Suppressor macrophage treated with lipopolysaccharide for 1 hour (primary cell): ENCODE measurements around the gene LRRC49.
A peak's percentile ranks its signal among the peaks of the same experiment; 100 is the strongest.
"Not testable (repeated sequence)": the region's sequence is repeated elsewhere in the genome, so short reads cannot be mapped to it uniquely, and the experiment has no call there.

Source experiments
- DNase-seq, 3 donors: peaks; one replicate each; pipeline ENCODE4 v3.0.0-alpha.2; 2020 to 2022

The LRRC49 gene

DNA sequence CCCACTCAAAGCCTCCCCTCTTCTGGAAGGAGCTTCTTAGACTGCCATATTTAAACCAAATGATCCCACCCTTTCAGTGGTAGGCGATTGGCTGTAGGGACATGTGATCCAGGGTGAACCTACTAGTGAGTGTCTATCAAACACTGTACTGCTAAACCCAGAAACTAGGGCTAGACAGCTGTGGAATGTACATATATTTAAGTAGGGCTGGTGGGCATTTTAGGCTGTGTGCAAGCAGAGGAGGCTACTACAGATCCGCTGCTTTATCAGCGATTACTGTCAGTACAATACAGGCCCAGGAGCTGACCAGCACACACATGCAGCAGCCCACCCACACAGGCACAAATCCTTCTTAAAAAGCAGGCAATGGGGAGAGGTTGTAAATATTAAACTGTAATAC lies 23.3 kb upstream of the LRRC49 start:
- no peak for DNase-seq

DNA sequence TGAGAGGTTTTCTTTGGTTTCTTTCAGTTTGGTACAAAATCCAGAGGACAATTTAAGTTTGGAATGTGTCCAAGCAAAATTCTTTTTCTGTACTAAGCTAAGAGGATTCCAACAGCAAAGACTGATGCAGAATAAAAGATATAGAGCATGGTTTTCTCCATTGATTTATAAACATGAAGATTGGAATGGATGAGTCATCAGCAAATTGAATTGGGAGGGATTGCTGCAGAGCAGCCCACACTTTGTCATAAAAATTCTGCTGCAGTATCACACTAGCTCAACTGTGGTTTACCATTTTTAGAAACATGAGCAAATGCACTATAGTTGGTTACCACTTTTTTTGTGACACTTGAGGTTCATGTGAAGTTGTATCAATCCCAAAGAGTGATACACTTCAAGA lies 22.6 kb upstream of the LRRC49 start:
- no peak for DNase-seq

DNA sequence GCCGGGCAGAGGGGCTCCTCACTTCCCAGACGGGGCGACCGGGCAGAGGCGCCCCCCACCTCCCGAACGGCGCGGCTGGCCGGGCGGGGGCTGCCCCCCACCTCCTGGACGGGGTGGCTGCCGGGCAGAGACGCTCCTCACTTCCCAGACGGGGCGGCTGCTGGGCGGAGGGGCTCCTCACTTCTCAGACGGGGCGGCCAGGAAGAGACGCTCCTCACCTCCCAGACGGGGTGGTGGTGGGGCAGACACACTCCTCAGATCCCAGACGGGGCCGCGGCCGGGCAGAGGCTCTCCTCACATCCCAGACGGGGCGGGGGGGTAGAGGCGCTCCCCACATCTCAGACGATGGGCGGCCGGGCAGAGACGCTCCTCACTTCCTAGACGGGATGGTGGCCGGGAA lies 21.1 kb upstream of the LRRC49 start:
- DNase-seq = not testable (repeated sequence)

DNA sequence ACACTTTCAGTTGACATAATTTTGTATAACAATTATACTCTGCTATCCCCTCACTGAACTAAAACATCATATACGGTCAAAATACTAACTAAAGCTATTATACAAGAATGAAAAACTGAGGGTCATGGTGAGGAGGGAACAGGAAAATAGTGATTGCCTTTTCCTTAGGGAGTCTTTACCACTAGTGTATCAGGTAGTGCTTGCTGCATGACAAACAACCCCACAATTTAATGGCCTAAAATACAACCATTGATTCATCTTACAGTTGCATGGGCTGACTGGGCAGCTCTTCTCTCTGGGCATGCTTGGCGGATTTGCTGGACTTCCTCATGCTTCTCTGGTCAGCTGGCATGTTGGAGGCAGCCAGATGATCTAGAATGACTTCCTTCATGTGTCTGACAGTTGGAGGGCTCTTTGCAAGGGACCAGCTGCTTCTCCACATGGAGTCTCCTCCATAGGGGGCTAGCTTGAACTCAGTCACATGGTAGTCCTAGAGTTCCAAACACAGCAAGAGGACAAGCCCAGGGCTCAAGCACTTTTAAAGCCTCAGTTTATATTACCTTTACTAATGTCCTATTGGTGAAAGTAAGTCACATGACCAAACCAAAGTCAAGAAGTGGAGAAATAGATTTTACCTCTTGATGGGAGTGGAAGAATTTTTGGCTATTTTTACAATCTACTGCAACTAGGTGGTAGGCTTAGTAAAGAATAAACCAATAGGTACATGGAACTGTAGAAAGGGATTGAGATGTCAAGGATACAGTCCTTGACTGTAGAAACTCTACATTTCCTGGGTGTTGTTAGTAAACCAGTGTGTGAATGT lies 19.2 kb upstream of the LRRC49 start:
- no peak for DNase-seq

DNA sequence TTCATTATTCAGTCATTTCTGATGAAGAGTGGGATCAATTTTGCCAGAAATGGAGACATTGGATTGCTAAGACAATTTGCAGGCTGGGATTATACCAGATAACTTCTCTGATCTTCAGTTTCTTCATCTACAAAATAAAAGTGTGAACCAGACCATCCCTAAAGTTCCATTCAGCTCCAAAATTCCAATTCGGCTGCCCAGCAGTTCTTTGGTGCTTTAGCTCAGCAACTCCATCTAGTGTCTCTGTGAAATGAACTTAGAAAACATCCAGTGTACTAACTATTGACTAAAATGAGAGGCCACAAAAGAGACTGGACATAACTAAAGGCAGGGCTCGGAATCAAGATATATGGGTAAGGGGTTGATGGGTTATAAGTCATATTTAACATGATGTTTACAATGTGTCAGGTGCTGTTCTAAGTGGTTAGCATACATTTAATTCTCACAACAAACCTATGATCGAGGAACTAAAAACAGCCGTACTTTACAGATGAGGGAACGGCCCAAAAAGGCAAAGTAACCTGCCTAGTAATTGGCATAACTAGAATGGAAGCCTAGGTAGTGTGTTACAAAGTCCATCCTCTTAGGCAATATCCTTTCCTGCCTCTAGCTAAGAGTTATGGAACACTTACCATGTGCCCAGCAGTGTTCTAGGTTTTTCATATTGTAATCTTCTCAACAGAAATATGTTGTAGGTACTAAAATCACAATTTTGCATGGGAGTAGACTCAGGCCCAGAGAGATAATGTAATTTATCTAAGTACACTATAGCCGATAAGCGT lies 17.4 kb upstream of the LRRC49 start:
- no peak for DNase-seq

DNA sequence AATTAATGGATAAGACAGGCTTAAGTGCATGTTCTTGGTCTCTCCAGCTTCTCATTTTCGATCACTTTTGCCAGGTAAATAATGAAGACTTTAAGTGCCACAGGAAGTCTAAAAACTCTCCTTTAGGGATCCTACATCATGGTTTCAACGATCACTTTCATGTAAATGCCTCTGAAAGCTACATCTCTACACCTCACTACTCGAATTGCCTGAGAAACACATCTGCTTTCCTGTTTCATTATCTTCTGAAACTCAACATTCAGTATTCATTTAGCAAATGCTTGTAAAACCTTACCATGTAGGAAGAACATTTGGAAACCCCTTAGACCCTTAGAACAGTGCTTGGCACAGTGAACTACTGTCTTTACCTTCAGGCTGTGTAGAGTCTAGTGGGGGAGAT lies 16.6 kb upstream of the LRRC49 start:
- no peak for DNase-seq

DNA sequence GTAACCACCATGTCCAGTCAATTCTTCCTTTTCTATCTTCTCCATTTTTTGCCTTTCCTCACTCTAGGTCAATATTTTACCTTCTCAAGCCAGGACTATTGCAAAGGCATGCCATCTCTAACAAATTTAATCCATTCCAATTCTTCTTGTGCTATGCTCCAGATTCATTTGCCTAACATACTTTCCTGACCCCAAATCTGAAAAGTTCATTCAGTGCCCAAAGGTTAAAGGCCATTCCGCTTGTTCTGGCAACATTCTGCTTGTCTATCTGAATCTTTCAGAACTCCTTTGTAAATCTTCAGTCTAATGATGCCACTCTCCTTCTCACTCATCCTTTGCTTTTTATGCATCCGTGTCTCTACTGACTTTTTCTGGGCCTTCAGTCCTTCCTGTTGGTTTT lies 15.9 kb upstream of the LRRC49 start:
- DNase-seq = no peak

DNA sequence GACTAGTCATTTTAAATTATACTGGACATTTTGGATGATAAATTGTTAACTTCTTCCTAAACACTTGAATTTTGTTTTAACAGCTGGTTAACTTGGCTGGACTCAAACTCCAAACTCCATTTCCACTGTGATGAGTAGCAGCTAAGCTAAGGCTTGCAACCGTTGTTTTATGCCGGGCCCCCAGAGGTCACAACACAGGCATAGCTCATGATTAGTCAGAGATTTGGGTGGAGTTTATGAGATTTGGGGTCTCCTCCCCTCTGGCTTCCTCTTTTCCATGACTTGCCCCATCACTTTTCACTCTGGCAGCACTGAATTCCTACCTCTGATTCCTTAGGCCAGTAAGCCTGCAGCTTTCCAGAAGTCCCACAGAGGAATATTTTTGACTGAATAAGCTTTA lies 13.2 kb upstream of the LRRC49 start:
- no peak for DNase-seq

DNA sequence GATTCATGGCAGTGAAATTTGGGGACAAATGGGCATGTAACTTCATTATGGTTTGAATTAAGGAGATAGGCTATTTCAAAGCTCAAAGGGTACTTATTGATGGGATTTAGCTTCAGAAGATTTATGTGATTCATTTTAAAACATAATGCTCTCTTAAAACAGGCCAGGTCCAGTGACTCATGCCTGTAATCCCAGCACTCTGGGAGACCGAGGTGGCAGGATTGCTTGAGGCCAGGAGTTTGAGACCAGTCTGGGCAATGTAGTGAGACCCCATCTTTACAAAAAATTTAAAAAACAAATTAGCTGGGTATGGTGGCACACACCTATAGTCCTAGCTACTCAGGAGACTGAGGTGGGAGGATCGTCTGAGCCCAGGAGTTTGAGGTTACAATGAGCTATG lies 11.8 kb upstream of the LRRC49 start:
- no peak for DNase-seq

DNA sequence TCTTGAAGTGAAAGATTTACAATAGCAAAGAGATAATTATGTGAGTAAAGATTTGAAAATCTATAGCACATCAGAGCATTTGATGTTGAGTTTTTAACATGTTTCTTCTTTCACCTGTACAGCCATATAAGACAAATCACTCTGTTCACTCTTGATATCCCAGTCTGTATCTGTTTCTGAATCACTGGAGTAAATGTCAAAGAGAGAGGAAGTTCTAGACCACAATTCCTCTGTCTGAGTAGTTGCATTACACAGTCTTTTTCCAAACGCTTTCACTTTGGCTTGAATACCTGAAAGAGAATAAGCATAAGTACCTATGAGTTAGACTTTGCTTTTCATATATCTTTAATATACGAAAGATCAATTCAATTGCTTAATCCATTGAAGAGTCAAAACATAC lies 10.3 kb upstream of the LRRC49 start:
- DNase-seq = peak in 2 of 3 donors; percentile 22 to 24

DNA sequence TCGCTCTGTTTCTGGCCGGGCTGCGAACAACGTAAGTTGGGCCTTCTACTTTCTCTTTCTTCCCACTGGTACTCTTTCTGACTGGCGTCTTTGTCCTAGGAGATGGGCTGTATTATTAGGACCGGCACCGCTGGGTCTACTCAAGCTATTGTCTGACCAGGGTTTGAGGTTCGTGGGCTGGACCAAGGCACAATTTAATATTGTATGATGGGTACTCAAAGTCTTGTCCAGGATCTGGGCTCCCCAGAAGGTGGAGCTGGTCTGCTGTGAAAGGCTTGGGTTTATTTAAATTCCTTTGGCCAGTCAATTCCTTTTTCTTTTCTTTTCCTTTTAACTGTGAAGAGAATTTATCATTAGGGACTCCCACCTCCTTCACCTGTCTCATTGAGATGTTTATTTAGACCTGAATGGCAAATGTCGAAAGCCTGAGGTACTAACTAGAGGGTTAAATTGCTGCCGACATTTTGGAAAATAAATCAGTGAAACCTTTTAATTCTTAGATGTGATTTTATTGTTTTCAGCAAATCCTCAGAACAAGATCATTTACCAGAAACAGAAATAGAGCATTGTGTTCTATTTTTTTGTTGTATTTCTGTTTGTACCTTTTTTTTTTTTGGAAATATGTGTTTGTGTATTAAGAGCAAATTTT lies 410 bp downstream of the LRRC49 start:
- peak; percentile 40 to 44 (median 42) for DNase-seq

DNA sequence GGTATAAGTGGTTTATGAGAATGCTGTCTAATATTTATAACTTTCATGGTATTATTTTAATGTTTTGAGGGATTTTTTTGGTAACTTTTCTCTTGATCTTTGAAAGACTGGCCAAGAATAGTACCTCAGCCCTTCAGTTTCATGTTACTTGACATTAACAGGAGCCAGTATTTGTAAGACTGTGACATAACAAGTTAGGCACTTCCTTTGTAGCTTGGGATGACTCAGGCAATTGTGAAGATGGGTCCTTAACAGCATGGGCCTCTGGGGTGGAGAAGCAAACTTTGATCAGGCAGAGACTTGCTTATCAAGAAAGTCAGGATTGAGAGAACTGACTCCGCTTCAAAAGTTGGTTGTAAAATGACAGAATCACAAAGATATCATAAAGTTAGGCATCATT lies 9.5 kb downstream of the LRRC49 start:
- peak in 2 of 3 donors; percentile 2 to 11 for DNase-seq

DNA sequence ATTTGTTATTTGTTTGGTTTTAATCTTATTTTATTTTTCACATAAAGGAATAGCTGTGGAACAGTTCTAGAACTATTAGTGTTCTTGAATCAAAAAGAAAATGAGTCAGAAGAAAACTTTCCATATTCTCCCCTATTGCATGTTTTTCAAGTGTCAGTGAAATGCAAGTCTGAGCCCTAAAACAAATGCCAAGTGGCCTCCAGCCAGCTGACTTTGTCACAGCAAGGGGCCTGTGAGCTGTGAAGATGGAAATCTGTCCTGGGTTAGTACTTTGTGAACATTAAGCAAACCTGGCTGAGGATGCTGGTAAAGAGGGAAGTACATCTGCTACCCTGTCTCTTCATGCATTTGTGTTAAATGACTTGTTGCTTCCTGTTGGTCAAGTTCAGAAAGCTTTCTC lies 14.2 kb downstream of the LRRC49 start:
- no peak for DNase-seq

DNA sequence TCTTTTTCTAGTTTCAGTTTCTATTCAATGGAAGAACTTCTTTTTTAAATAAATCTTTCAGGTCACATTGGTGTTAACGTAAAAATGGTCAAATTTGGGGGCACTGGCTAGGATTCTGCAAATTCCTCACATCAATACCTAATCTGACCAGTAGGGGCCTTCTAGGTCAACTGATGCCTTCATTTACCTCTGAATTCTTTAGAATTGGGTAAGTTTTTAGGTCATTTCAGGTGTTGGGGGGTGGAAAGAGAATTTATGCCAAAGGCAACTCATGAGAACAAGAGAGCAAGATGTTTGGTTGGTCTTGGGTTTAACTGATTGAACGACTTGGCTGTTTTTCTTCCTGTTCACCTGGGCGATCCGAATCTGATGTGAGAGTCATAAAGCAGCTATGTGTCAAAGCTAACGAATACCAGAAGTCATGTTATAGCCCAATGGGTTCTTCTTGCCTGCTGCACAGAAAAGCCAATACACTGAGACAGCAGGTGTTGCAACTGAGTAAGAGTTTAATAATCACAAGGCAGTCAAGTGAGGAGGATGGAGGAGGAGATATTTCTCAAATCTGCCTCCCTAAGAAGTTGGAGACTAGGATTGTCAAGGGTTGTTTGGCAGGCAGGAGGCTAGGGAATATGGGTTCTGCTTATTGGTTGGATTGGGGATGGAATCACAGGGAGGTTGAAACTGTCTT lies 15.3 kb downstream of the LRRC49 start:
- no peak for DNase-seq

DNA sequence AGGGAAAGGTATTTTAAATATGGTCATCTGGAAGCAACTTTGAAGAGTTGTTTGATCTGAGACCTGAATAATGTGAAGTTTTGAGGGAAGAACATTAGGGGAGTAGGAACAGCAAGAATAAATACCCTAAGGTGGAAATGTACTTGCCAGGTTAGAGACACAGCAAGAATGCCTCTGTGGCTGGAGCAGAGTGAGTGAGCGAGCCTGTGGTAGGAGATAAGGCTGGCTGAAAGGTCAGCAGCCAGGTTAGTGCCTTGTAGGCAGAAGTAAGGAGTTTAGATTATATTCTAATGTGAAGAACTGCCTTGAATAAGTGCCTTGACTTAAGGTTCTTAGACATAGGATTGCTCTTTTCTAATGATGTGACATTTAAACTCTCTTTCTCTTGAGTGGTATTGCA lies 18.3 kb downstream of the LRRC49 start:
- no peak for DNase-seq

DNA sequence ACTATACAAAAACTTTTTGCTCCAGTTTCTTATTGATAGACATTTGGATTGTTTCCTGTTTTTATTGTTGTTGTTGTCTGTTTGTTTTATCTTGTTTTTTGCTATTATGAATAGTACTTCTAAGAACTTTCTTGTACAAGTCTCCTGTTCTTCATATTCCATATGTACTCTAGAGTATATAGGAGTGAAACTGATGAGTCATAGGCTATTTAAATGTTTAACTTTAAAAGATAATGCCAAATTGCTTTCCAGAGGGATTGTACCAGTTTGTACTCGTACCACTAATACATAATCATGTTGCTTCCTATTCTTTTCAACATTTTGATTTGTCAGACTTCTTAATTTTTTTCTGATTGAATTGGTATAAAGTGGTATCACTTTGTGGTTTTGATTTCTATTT lies 19.6 kb downstream of the LRRC49 start:
- DNase-seq = no peak

DNA sequence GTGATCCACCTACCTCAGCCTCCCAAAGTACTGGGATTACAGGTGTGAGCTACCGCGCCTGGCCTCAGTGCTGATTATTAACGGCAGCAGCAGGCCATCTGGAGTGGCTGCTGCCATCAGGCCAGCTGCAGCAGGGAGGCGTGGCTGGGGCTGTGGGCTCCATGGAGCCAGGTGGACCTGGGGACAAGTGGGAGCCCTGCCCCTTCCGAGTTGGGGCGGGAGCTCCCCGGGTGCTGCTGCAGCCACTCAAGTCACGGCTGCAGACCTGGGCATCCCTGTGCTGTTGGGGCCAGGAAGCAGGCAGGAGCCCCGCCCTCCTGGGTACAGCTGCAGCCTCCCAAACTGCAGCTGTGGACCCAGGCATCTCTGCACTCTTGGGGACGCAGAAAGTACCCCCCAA lies 23.9 kb downstream of the LRRC49 start:
- DNase-seq = no peak

DNA sequence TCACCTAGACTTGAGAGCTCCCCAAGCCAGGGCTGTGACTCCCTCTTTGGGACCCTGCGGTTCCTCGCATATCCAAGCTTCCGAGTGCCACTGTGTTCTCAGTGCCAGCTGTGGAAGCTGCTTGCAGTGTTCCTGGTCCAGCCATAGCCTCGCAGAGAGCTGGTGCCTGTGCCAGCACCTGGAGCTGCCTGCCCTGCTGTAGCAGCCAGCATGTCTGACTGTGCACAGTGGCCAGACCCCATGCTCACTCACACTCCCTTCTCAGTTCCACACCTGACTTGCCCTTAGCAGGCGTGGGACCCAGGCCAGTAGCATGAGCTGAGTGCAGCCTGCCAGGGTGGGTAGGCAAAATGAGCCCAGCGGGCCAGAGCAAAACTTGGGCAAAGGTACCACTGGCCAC lies 25.3 kb downstream of the LRRC49 start:
- no peak for DNase-seq

DNA sequence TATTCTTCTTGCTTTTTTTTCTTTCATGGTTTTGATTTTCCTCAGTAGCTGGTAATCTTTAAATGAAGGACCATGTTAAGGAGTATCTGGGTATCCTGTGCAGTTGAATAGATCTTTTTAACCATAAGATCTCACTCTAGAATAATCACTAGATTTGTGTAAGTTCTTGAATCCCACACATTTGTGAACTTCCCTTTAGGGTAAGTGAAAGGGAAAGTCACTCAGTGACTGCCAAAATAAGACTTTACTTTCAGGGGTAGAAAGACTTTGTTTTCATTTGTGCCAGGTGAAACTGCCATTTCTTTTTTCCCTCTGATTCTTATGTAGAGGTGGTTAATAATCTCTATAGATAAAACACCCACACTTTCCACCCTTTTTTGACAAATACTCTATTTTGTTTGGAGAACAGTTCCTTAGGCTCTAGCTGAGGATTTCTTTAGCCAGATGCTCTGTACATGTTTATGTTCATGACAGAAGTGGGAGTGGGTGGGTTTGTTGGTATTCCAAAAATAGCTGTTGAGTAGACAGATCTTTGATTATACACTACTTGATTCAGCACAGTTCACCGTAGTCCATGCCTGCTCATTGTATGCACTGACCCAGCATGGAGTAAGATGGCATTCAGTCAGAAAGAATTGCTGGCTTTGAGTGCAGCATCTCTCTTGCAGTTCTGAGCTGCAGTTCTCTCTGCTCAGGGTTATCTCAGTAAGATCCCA lies 28.5 kb downstream of the LRRC49 start:
- DNase-seq = peak; percentile 34 to 52 (median 47)

DNA sequence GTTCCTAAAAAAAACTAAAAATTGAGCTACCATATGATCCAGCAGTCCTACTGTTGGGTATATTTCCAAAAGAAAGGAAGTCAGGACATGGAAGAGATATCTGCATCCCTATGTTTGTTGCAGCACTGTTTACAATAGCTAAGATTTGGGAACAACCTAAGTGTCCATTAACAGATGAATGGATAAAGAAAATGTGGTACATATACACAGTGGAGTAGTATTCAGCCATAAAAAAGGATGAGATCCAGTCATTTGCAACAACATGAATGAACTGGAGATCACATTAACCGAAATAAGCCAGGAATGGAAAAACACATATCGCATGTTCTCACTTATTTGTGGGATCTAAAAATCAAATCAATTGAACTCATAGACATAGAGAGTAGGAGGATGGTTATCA lies 29.5 kb downstream of the LRRC49 start:
- DNase-seq = no peak

DNA sequence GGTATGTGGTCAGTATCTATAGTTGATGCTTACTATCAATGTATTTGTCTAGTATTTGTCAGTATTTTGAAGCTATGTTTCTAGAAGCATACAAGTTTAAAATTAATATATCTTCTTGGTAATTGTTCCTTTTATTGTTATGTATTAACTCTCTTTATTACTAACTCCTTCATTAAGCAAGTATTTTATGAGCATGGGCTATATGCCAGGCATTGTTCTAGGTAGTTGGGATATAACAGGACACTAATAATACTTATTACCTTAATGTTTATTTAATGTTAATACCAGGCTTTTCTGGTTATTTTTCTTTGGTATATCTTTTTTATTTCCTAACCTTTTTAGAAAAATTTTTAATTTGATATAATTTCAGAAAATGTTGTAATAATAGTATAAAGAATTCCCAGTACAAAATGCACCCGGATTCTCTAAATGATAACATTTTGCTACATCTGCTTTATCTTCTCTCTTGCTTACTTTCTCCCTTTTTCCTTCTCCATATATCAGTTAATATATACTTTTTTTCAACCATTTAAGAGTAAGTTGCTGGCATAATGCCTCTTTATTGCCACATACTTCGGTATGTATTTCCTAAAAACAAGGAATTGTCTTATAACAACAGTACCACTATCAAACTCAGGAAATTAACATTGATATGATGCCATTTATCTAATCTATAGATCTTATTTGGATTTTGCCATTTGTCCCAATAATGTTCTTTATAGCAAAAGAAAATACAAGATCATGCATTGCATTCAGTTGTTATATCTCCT lies 30.9 kb downstream of the LRRC49 start:
- no peak for DNase-seq

DNA sequence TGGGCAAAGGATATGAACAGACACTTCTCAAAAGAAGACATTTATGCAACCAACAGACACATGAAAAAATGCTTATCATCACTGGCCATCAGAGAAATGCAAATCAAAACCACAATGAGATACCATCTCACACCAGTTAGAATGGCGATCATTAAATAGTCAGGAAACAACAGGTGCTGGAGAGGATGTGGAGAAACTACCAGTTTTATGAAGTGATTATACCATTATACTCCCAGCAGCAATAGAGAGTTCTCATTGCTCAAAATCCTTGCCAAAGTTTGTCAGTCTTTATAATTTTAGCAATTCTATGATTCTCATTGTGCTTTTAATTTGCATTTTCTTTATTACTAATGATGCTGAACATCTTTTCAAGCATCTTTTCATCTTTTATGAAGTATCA lies 34.3 kb downstream of the LRRC49 start:
- DNase-seq = not testable (repeated sequence)
